Mesothelial cell of epicardium (in vitro differentiated cells): Measurements from ENCODE around the gene CLIC5. TPM values are rescaled to one million over a fixed set of nuclear protein-coding genes. Genes with fewer than 3 reads are reported as not detected.

ENCODE experiments used
- DNase-seq, 2 experiments: peaks; one replicate each; pipeline ENCODE4 v3.0.0; 2021; ENCODE audit warnings: low spot score in 2 of 2; ENCODE audit not compliant: unreplicated experiment in 2 of 2
- H3K27ac Mint-ChIP-seq: 2 replicates; pipeline ENCODE4 v1.8.0; 2021; ENCODE audit warnings: mixed read lengths
- H3K27me3 Mint-ChIP-seq: 2 replicates; pipeline ENCODE4 v1.8.0; 2021; ENCODE audit warnings: low read depth, mixed read lengths
- H3K36me3 Mint-ChIP-seq: 2 replicates; pipeline ENCODE4 v1.8.0; 2021; ENCODE audit warnings: mixed read lengths
- H3K4me1 Mint-ChIP-seq: 2 replicates; pipeline ENCODE4 v1.8.0; 2021; ENCODE audit warnings: mixed read lengths
- H3K4me3 Mint-ChIP-seq: 2 replicates; pipeline ENCODE4 v1.8.0; 2021; ENCODE audit warnings: mild to moderate bottlenecking, moderate library complexity, mixed read lengths
- H3K9me3 Mint-ChIP-seq: 2 replicates; pipeline ENCODE4 v1.8.0; 2021; ENCODE audit warnings: mixed read lengths
- total RNA-seq: library from RNA; stranded (reverse); gene quantifications from 3 replicates; pipeline ENCODE4 v1.2.1, GENCODE V29; 2021
- TF ChIP-seq, protein P1 (sequence below): fragments of 200-600 bp; sonication (generic); IDR thresholded peaks from one replicate; pipeline ENCODE4 v1.5.0; 2021; ENCODE audit warnings: antibody characterized with exemption; ENCODE audit not compliant: unreplicated experiment

Gene CLIC5
- total RNA-seq, 1 donor from 2014 or later, result 1.8 TPM

DNA sequence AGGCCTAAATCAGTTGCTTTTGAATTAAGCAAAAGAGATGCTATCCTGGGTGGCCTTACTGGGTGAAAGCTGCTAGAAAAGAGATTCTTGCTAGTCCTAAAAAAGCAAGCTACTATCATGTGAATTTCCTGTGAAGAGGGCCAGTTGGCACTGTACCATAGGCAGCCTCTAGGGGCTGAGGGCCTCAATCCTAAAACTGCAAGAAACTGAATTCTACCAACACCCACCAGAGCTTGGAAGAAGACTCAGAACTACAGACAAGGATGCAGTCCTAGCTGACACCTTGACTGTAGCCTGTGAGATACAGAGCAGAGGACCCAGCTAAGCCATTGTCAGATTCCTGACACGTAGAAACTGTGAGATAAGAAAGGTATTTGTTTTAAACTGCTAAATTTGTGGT lies 24.5 kb downstream of the CLIC5 start:
- no peaks in the 10 kb centered on the region for H3K4me1 Mint-ChIP-seq
- no peak overlapping the region for H3K27ac Mint-ChIP-seq

DNA sequence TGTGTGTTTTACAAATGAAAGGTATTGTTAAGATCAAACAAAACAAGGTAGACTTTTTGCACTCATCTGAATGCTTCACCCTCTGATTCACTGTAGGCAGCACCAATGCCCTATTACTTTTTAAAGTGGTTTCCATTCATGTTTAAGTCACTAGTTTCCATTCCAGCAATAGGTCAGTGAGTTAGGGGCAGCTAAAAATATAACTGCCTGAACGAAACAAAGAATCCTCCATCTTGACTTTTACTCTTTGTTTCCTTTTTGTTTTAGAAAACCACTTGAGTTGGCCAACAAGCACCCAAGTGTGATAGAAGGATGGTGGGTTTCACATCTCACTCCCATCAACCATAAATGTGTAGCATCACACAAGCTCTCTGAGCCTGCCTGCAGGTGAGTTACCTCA lies 25.5 kb downstream of the CLIC5 start:
- Mint-ChIP-seq H3K4me3 (no peak overlapping the region), H3K27ac (no peak overlapping the region)
- TF ChIP-seq, protein P1, sequence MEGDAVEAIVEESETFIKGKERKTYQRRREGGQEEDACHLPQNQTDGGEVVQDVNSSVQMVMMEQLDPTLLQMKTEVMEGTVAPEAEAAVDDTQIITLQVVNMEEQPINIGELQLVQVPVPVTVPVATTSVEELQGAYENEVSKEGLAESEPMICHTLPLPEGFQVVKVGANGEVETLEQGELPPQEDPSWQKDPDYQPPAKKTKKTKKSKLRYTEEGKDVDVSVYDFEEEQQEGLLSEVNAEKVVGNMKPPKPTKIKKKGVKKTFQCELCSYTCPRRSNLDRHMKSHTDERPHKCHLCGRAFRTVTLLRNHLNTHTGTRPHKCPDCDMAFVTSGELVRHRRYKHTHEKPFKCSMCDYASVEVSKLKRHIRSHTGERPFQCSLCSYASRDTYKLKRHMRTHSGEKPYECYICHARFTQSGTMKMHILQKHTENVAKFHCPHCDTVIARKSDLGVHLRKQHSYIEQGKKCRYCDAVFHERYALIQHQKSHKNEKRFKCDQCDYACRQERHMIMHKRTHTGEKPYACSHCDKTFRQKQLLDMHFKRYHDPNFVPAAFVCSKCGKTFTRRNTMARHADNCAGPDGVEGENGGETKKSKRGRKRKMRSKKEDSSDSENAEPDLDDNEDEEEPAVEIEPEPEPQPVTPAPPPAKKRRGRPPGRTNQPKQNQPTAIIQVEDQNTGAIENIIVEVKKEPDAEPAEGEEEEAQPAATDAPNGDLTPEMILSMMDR, result no peak

More for the DNA sequence above, 24.5 kb downstream of the CLIC5 start:
- Mint-ChIP-seq H3K4me3 (no peak overlapping the region), H3K27me3 (no peaks in the 10 kb centered on the region), H3K36me3 (no peaks in the 10 kb centered on the region), H3K9me3 (no peaks in the 10 kb centered on the region)
- no peak for DNase-seq
- TF ChIP-seq, protein P1, result no peak

DNA sequence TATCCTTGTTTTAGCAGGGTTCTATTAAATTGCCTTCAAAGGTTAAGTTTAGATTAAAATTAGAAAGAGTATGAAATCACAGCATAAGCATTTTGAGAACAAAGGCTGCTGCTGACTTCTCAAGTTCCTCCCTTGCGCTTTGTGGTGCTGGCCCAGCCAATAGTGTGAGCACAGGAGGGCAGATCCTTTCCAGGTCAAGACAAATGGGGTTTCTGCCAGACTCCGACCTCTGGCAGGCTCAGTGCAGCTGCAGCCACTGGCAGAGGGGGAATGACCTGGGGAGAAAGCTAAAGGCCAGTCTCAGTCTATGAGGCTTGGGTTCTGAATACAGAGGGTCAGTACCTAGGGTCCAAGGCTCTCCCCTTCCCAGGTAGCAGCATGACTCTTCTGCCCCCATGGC lies 27.0 kb downstream of the CLIC5 start:
- Mint-ChIP-seq H3K4me1 (no peaks in the 10 kb centered on the region), H3K36me3 (no peaks in the 10 kb centered on the region), H3K27me3 (no peaks in the 10 kb centered on the region), H3K9me3 (no peaks in the 10 kb centered on the region), H3K27ac (no peak overlapping the region), H3K4me3 (no peak overlapping the region)
- DNase-seq, result no peak
- TF ChIP-seq, protein P1, result no peak

More for the DNA sequence above, 25.5 kb downstream of the CLIC5 start:
- no peaks in the 10 kb centered on the region for H3K27me3 Mint-ChIP-seq
- H3K36me3 Mint-ChIP-seq, result no peaks in the 10 kb centered on the region
- H3K9me3 Mint-ChIP-seq, result no peaks in the 10 kb centered on the region
- H3K4me1 Mint-ChIP-seq, result no peaks in the 10 kb centered on the region
- no peak for DNase-seq

DNA sequence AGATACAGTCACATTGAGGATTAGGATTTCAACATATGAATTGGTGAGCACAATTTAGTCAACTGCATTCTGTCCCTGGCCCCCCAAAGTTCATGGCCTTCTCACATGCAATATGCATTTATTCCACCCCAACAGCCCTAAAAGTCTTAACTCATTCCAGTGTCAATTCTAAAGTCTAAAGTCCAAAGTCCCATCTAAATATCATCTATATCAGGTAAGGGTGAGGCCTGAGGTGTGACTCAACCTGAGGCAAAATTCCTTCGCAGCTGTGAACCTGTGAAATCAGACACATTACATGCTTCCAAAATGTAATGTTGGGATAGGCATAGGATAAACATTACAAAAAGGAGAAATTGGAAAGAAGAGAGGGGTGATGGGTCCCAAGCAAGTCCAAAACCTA lies 27.8 kb downstream of the CLIC5 start:
- Mint-ChIP-seq H3K4me3 (no peak overlapping the region), H3K36me3 (no peaks in the 10 kb centered on the region), H3K4me1 (no peaks in the 10 kb centered on the region), H3K27me3 (no peaks in the 10 kb centered on the region), H3K27ac (no peak overlapping the region), H3K9me3 (no peaks in the 10 kb centered on the region)
- DNase-seq, result no peak
- TF ChIP-seq, protein P1, result no peak

DNA sequence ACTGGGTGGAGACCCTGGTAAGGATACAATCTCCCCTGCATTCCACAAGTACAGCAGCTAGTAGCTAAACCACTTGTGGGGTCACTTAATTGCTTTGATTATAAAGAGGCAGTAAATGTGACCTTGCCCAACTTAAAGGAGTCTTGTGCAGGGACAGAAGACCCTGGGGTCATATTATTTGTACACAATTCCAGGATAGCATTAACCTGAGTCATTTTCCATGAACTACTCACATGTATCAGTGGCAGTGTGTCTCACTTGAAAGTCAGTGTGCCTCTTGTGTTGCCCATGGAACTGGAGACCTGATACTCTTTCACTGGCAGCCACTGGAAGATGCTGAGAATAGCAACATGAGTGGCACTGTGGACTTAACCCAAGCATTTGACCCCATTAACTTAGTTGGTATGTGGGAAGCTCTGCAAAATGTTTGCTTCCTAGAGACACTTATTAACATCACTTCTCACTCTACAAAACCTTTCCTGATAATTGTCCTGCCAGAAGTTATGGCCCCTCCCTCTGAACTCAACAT lies 28.9 kb downstream of the CLIC5 start:
- H3K36me3 Mint-ChIP-seq, result no peaks in the 10 kb centered on the region
- no peaks in the 10 kb centered on the region for H3K4me1 Mint-ChIP-seq
- no peaks in the 10 kb centered on the region for H3K9me3 Mint-ChIP-seq
- no peak overlapping the region for H3K27ac Mint-ChIP-seq
- no peak overlapping the region for H3K4me3 Mint-ChIP-seq
- TF ChIP-seq, protein P1, result no peak
- DNase-seq, result no peak
- H3K27me3 Mint-ChIP-seq, result no peaks in the 10 kb centered on the region
